Measurements from ENCODE around the gene LRP5. TPM values are rescaled to one million over a fixed set of nuclear protein-coding genes. Genes with fewer than 3 reads are reported as not detected.

The LRP5 gene
- total and polyA plus RNA-seq, 7 donors = 18.0 to 63.1 (median 28.9) TPM

DNA sequence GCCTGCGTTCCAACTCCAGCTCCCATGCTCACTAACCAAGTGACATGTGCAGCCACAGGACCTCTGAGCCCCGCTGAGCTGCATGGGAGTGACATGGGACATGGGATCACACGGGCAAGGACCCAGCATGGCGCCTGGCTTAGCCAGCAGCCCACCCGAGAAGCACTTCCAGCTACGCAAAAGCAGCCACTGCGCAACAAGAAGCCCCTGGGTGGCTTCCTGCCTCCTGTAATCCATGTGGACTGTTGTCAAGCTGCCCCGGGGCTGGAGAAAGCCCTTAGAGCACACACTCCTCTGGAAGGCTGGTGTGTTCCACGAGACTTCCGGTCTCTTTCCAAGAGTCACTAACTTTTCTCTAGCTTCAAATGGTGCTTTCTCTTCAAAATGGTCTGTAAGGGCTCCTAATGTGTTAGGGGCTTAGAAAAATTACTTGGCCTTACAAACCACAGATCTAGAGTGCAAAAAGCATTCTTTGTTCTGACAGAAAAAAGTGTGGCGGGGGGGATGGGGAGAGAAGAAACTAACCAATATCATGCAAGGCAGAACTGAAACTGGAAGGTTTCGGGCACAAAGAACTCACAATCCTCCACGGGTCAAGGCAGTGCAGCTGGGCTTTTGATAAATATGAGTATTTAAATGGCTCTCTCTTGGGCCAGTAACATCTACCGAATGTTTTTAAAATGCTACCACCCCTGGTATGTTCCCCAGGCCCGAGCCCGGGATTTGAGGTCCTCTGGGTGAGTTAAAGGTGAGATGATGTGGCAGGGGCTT lies 46.1 kb upstream of the LRP5 start:
- Histone ChIP-seq H3K4me3 (peak overlapping the region in 1 of 4 donors; percentile 1), H3K36me3 (peaks cover 8 to 64% (median 46%) of the 10 kb centered on the region in 4 donors), H3K27me3 (no peaks in the 10 kb centered on the region), H3K4me1 (peaks cover 0 to 28% (median 23%) of the 10 kb centered on the region in 4 donors), H3K9me3 (no peaks in the 10 kb centered on the region), H3K27ac (peak overlapping the region; percentile 27 to 52 (median 32))
- no peak for DNase-seq
- 85 to 86% methylated on average over 16 of the region's 16 CpGs for WGBS, 2 donors
- TF ChIP-seq CTCF (IDR thresholded peaks at IDR 0.05) (no peak), EP300 (IDR thresholded peaks at IDR 0.05) (no peak), POLR2AphosphoS5 (IDR thresholded peaks at IDR 0.05) (no peak)
- intact Hi-C loops (cut with DNase I) = no loop called here

- TF ChIP-seq POLR2A (IDR thresholded peaks at IDR 0.05) (no peak), POLR2AphosphoS5 (IDR thresholded peaks at IDR 0.05) (no peak), CTCF (IDR thresholded peaks at IDR 0.05) (no peak), EP300 (IDR thresholded peaks at IDR 0.05) (no peak)
- H3K36me3 ChIP-seq = peaks cover 8 to 55% (median 38%) of the 10 kb centered on the region in 4 donors
- peak overlapping the region; percentile 27 to 37 (median 32) for H3K27ac ChIP-seq
- H3K4me1 ChIP-seq = peaks cover 0 to 29% (median 23%) of the 10 kb centered on the region in 4 donors
- intact Hi-C loops (cut with DNase I) = no loop called here
- no peak for DNase-seq
- H3K4me3 ChIP-seq = peak overlapping the region in 1 of 4 donors; percentile 1
- no peaks in the 10 kb centered on the region for H3K27me3 ChIP-seq
- 92 to 95% methylated on average over 12 of the region's 12 CpGs for WGBS, 2 donors
- no peaks in the 10 kb centered on the region for H3K9me3 ChIP-seq
These were observed 45.2 kb upstream of the LRP5 start for GRCh38 chr11:68266936-68267880.

DNA sequence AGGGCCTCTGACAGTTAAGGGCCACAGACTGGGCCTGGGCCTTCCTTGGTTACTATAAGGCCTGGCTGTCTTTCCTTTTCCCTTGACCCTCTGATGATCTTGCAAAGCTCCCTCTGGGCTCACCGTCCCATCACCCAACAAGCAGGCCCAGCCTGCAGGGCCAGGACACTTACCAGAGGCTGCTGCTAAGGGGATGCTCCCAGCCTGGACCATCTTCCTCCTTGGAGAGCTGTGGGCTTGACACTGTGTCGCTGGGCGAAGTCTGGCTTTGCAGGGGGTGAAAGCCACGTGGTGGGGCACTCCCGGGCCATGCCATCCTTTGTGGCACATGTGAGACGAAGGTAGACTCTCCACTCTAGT lies 44.5 kb upstream of the LRP5 start:
- Histone ChIP-seq H3K4me1 (peaks cover 0 to 35% (median 29%) of the 10 kb centered on the region in 4 donors), H3K27me3 (no peaks in the 10 kb centered on the region), H3K36me3 (peaks cover 8 to 48% (median 33%) of the 10 kb centered on the region in 4 donors), H3K27ac (no peak overlapping the region), H3K9me3 (no peaks in the 10 kb centered on the region), H3K4me3 (no peak overlapping the region)
- no peak for TF ChIP-seq EP300 (IDR thresholded peaks at IDR 0.05)
- no peak for TF ChIP-seq CTCF (IDR thresholded peaks at IDR 0.05)
- no peak for TF ChIP-seq POLR2A (IDR thresholded peaks at IDR 0.05)
- no peak for TF ChIP-seq POLR2AphosphoS5 (IDR thresholded peaks at IDR 0.05)
- no peak for DNase-seq
- WGBS, 2 donors = 92 to 95% methylated on average over 6 of the region's 6 CpGs
- intact Hi-C loops (cut with DNase I) = no loop called here

- Histone ChIP-seq H3K27me3 (no peaks in the 10 kb centered on the region), H3K27ac (peak overlapping the region in 3 of 4 donors; percentile 93 to 97 (median 94)), H3K9me3 (no peaks in the 10 kb centered on the region), H3K4me1 (peaks cover 0 to 37% (median 32%) of the 10 kb centered on the region in 4 donors), H3K36me3 (peaks cover 8 to 35% (median 24%) of the 10 kb centered on the region in 4 donors), H3K4me3 (no peak overlapping the region)
- no peak for DNase-seq
- intact Hi-C loops (cut with DNase I) = loop anchor here (2.0 to 5.0 kb wide), 3 partner anchors 43 to 115 kb away; partner anchors contain the start of gene LRP5
- TF ChIP-seq EP300 (IDR thresholded peaks at IDR 0.05) (no peak), CTCF (IDR thresholded peaks at IDR 0.05) (no peak), POLR2AphosphoS5 (IDR thresholded peaks at IDR 0.05) (peak in 2 of 4 donors; percentile 36 to 42), POLR2A (IDR thresholded peaks at IDR 0.05) (no peak)
- 78 to 82% methylated on average over 10 of the region's 10 CpGs for whole genome bisulfite sequencing, 2 donors
These were observed 42.8 kb upstream of the LRP5 start for GRCh38 chr11:68269414-68270081.
